Keratinocyte (primary cell): Measurements from ENCODE around the gene BICD1. TPM values are rescaled to one million over a fixed set of nuclear protein-coding genes. Genes with fewer than 3 reads are reported as not detected.

Source experiments
- DNase-seq: peaks from one replicate; pipeline ENCODE4 v3.0.0-alpha.2; 2011; ENCODE audit warnings: low read depth, missing footprints, low spot score
- FAIRE-seq: peaks from 2 replicates; lab custom pipeline; 2011; peaks lifted over from hg19 to GRCh38; lab: Jason Lieb, UNC
- H2AFZ ChIP-seq: 2 replicates; pipeline ENCODE4 v1.6.0; 2012; ENCODE audit warnings: low read length, control low read depth, inconsistent platforms; ENCODE audit not compliant: control insufficient read depth
- H3K27ac ChIP-seq: 2 replicates; pipeline ENCODE4 v1.5.1; 2011; ENCODE audit warnings: low read length; ENCODE audit not compliant: control insufficient read depth, insufficient read depth
- H3K27me3 ChIP-seq: 3 replicates; pipeline ENCODE4 v1.6.0; 2011; ENCODE audit warnings: low read length; ENCODE audit not compliant: control insufficient read depth, insufficient read depth; ENCODE audit errors: extremely low read depth
- H3K36me3 ChIP-seq, 2 experiments: 2 replicates in 1 of 2; 3 replicates in 1 of 2; pipeline ENCODE4 v1.5.1; 2011; ENCODE audit warnings: low read length in 2 of 2, mild to moderate bottlenecking in 1 of 2; ENCODE audit not compliant: control insufficient read depth in 2 of 2, insufficient read depth in 2 of 2; ENCODE audit errors: extremely low read depth in 1 of 2
- H3K4me1 ChIP-seq: 3 replicates; pipeline ENCODE4 v1.5.1; 2011; ENCODE audit warnings: low read length; ENCODE audit not compliant: control insufficient read depth, insufficient read depth; ENCODE audit errors: extremely low read depth
- H3K4me2 ChIP-seq: 3 replicates; pipeline ENCODE4 v1.6.0; 2011; ENCODE audit warnings: low read depth, low read length; ENCODE audit not compliant: control insufficient read depth, insufficient read depth; ENCODE audit errors: extremely low read depth
- H3K4me3 ChIP-seq, 3 experiments: fragments of 200-600 bp in 1 of 3; sonication (generic) in 1 of 3; 2 replicates in 2 of 3; 3 replicates in 1 of 3; pipeline ENCODE4 v1.5.1; 2011 to 2016; ENCODE audit warnings: low read length in 3 of 3, mild to moderate bottlenecking in 3 of 3, control low read depth in 2 of 3, inconsistent platforms in 1 of 3, low read depth in 1 of 3, mixed read lengths in 1 of 3, mixed run types in 1 of 3, moderate library complexity in 1 of 3; ENCODE audit not compliant: control insufficient read depth in 2 of 3, insufficient read depth in 2 of 3; ENCODE audit errors: extremely low read depth in 1 of 3
- H3K79me2 ChIP-seq: 2 replicates; pipeline ENCODE4 v1.6.0; 2012; ENCODE audit warnings: low read length; ENCODE audit not compliant: control insufficient read depth, insufficient read depth
- H3K9ac ChIP-seq: 3 replicates; pipeline ENCODE4 v1.6.0; 2011; ENCODE audit warnings: low read length; ENCODE audit not compliant: control insufficient read depth, insufficient read depth; ENCODE audit errors: extremely low read depth
- H3K9me1 ChIP-seq: 3 replicates; pipeline ENCODE4 v1.6.0; 2011; ENCODE audit warnings: low read length; ENCODE audit not compliant: control insufficient read depth, insufficient read depth; ENCODE audit errors: extremely low read depth
- H3K9me3 ChIP-seq: 2 replicates; pipeline ENCODE4 v1.5.1; 2012; ENCODE audit warnings: low read depth, low read length; ENCODE audit not compliant: control insufficient read depth
- H4K20me1 ChIP-seq: 3 replicates; pipeline ENCODE4 v1.6.0; 2011; ENCODE audit warnings: low read length; ENCODE audit not compliant: control insufficient read depth, insufficient read depth; ENCODE audit errors: extremely low read depth
- CTCF ChIP-seq, 3 experiments: IDR thresholded peaks in 1 of 3; conservative IDR thresholded peaks in 1 of 3; optimal IDR thresholded peaks in 1 of 3; 2 replicates in 2 of 3; 3 replicates in 1 of 3; pipeline versions ENCODE3 to v1.5.1; 2011; ENCODE audit warnings: low read length in 3 of 3, mild to moderate bottlenecking in 3 of 3, moderate library complexity in 2 of 3, control low read depth in 1 of 3, inconsistent platforms in 1 of 3; ENCODE audit not compliant: insufficient read depth in 2 of 3; ENCODE audit errors: extremely low read depth in 1 of 3
- EZH2 ChIP-seq: IDR thresholded peaks from one replicate; pipeline ENCODE4 v1.6.1; 2012; ENCODE audit warnings: inconsistent platforms, mild to moderate bottlenecking, low read length, moderate library complexity
- dilution Hi-C: fragments of 300-500 bp; cut with MboI; formaldehyde crosslinking; loops from one replicate; pipeline ENCODE4 v1.7.0; 2020; ENCODE audit warnings: low sequenced_read_pairs; ENCODE audit not compliant: extremely low pct_ligation_motif_present
- polyA plus RNA-seq, 5 experiments: library from polyadenylated mRNA; depleted of rRNA in 3 of 5; stranded (reverse) in 3 of 5; stranded (forward) in 1 of 5; unstranded in 1 of 5; fragments of >200 nt; gene quantifications; 1 replicate in 1 of 5; 2 replicates in 3 of 5; 3 replicates in 1 of 5; pipeline versions ENCODE4 v1.2.1 to v1.2.3, GENCODE V29; 2011 to 2012; ENCODE audit warnings: missing spikeins in 2 of 5, low read depth in 1 of 5, low replicate concordance in 1 of 5

The BICD1 gene
- polyA plus RNA-seq, 1 donor (not counting 4 experiments of a cell fraction or from before 2014, with no cell fraction given): 10.2 TPM

- FAIRE-seq (no peak), DNase-seq (no peak)
- H3K79me2 ChIP-seq: no peaks in the 10 kb centered on the region
- H3K4me1 ChIP-seq: no peaks in the 10 kb centered on the region
- no peaks in the 10 kb centered on the region for H3K36me3 ChIP-seq
- H2AFZ ChIP-seq: no peak overlapping the region
- H3K9me1 ChIP-seq: no peaks in the 10 kb centered on the region
- TF ChIP-seq EZH2 (no peak), CTCF (optimal IDR thresholded peaks at IDR 0.05 in 1 of 3, IDR thresholded peaks at IDR 0.05 in 1 of 3, conservative IDR thresholded peaks at IDR 0.05 in 1 of 3; ENCODE audit: extremely low read depth in 1 of 3, insufficient read depth in 2 of 3, low read length in 3 of 3) (no peak)
- H3K4me2 ChIP-seq: no peak overlapping the region
- H3K9ac ChIP-seq: no peak overlapping the region
- no peaks in the 10 kb centered on the region for H3K9me3 ChIP-seq
- H3K27me3 ChIP-seq: no peaks in the 10 kb centered on the region
- H3K4me3 ChIP-seq: no peak overlapping the region
- H3K27ac ChIP-seq: no peak overlapping the region
- no peaks in the 10 kb centered on the region for H4K20me1 ChIP-seq
- dilution Hi-C loops: no loop called here
Measured at GRCh38 chr12:32233568-32233967, 126.9 kb downstream of the BICD1 start.

DNA sequence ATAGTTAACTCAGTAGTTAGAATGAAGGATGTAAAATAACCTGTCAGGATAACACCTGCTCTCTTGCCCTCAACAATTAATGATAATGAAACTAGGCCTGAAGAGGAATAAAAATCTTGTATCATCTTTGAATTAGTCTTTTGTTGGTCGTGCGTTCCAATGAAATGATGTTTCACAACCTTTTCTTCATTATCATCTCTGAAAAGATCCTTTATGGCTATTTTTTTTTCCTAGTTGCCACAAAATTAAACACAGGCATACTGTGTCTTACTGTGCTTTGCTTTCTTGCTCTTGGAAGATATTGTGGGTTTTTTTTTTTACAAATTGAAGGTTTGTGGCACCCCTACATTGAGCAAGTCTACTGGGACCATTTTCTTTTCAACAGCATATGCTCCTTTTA is 128.6 kb downstream of the BICD1 start:
- FAIRE-seq (no peak), DNase-seq (no peak)

More for the DNA sequence above, 128.6 kb downstream of the BICD1 start:
- TF ChIP-seq CTCF (optimal IDR thresholded peaks at IDR 0.05 in 1 of 3, IDR thresholded peaks at IDR 0.05 in 1 of 3, conservative IDR thresholded peaks at IDR 0.05 in 1 of 3; ENCODE audit: extremely low read depth in 1 of 3, insufficient read depth in 2 of 3, low read length in 3 of 3) (no peak), EZH2 (no peak)
- peaks cover 2% of the 10 kb centered on the region for H3K4me1 ChIP-seq
- no peaks in the 10 kb centered on the region for H3K27me3 ChIP-seq
- dilution Hi-C loops: no loop called here
- H3K36me3 ChIP-seq: no peaks in the 10 kb centered on the region
- H4K20me1 ChIP-seq: no peaks in the 10 kb centered on the region
- no peaks in the 10 kb centered on the region for H3K79me2 ChIP-seq
- H3K9me1 ChIP-seq: no peaks in the 10 kb centered on the region
- no peak overlapping the region for H3K4me2 ChIP-seq
- no peaks in the 10 kb centered on the region for H3K9me3 ChIP-seq
- H3K4me3 ChIP-seq: no peak overlapping the region
- H3K9ac ChIP-seq: no peak overlapping the region
- no peak overlapping the region for H3K27ac ChIP-seq
- H2AFZ ChIP-seq: no peak overlapping the region
